Measurements from ENCODE around the gene IQGAP1.
A peak's percentile ranks its signal among the peaks of the same experiment; 100 is the strongest.
"Not testable (repeated sequence)": the region's sequence is repeated elsewhere in the genome, so short reads cannot be mapped to it uniquely, and the experiment has no call there.

IQGAP1 gene

DNA sequence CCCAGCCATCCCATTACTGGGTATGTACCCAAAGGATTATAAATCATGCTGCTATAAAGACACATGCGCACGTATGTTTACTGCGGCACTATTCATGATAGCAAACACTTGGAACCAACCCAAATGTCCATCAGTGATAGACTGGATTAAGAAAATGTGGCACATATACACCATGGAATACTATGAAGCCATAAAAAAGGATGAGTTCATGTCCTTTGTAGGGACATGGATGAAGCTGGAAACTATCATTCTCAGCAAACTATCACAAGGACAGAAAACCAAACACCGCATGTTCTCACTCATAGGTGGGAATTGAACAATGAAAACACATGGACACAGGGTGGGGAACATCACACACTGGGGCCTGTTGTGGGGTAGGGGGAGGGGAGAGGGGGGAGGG, 22.3 kb downstream of the IQGAP1 start:
- not testable (repeated sequence) for DNase-seq

DNA sequence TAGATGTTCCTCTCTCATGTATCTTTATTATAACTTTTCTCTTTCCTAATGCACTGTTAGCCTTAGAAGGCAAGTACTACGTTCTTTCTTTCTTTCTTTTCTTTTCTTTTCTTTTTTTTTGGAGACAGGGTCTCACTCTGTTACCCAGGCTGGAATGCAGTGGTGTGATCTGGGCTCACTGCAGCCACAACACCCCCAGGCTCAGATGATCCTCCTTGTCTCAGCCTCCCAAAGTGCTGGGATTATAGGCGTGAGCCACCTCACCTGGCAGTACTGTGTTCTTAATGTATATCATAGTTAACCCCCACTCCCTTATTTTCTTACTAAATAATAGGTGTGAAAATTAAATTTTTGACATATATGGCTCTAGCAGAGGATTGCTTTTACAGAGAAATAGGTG, 23.1 kb downstream of the IQGAP1 start:
- DNase-seq = no peak

- DNase-seq = peak; percentile 74
Observed at GRCh38 chr15:90412356-90413194, 24.5 kb downstream of the IQGAP1 start.

DNA sequence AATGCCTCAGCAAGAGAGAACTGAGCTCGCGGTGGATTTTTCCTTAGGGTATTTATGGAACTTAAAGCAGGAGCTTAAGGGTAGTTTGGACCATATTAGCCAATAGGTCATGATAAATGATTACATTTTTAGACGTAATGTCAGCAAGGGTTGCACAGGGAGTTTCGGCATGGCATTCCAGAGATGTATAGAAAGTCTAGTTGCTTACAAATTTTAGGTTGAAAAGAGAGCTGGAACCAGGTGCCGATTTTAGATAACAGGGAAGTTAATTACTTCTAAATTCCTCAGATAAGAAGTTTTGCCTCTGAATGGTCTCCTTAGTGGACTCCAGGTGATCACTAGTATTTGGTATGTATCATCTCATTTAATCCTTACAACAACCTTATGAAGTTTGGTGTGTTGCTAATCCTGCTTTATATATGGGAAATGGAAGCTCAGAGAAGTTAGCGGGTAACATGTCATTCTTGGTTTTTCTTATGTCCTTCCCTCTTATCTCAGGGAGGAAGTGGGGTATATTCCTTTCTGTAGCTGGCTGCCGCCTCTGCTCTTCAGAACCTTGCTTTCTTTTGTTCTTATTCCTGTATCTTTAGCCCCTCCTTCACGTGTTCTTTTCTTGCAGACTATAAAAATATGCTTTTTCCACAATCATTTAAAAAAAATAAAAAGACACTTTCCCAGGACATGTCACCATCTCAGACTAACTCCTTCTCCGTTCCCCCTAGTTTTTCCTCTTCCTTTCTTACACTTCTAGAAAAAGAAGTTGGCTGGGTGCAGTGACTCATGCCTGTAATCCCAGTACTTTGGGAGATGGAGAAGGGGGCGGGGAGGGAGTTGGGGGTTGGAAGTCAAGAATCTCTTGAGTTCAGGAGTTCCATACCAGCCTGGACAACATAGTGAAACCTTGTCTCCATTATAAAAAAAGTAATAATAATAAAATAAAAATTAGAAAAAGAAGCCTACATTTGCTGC, 25.7 kb downstream of the IQGAP1 start:
- no peak for DNase-seq

DNA sequence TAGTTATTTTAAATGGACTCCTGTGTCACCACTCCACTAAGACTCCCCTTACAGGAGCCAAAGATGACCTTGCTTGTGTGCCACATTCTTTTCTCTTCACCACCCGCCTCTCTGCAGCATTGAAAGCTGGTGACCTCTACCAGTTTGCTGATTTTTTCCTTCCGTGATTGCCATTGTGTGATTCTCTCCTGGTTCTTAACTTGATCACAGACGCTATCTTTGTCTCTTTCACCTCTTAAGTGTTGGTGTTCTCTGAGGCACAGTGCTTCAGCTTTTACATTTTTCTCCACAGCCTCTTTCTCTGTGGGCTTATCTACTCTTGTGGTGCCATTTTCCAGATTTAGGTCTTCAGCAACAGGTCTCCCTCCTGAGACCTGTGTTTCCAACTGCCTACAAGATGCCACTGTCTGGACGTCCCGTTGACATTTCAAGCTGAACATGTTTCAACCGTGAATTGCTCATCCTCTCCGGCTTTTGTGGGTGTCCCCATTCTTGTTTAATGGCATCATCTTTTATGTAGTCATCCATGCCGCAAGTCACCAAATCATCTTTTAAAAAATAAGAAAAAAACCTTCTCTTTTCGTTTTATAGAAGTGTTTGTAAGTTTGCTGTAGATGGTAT, 26.5 kb downstream of the IQGAP1 start:
- DNase-seq = no peak

- not testable (repeated sequence) for DNase-seq
Observed at GRCh38 chr15:90416052-90416451, 28.0 kb downstream of the IQGAP1 start.

GRCh38 chr15:90418627-90419026, 30.6 kb downstream of the IQGAP1 start:
- no peak for DNase-seq

DNA sequence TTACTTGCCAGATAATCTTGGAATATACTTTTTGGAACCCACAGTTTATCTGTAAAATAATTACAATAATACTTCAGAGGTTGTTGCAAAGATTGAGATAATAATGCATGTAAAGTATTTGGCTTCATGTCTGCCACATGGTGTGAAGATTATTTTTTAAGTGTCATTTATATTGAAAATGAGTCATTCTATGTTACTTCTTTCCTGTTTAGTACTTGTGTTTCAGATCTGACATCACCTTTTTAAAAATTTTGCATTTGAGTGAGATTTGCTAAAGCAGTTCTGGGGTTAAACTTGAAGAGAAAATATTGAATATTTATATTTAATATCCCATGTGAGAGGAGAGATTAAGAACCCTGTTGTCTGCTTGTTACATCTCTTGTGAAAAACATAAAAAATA, 31.2 kb downstream of the IQGAP1 start:
- DNase-seq = no peak

- no peak for DNase-seq
Observed at GRCh38 chr15:90419738-90420406, 31.8 kb downstream of the IQGAP1 start.

GRCh38 chr15:90420451-90420850, 32.4 kb downstream of the IQGAP1 start:
- no peak for DNase-seq

DNA sequence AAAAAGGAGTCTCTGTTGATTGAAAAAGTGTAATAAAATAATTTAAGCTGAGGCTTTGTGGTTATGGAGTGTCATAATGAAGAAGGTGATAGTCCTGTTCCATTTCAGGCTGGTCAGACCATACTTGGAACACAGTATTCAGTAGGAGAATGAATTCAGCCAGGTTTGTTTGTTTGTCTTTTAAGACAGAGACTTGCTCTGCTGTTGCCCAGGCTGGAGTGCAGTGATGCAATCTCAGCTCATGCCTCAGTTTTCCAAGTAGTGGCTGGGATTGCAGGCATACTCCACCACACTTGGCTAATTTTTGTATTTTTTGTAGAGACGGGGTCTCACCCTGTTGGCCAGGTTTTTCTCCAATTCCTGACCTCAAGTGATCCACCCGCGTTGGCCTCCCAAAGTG, 33.5 kb downstream of the IQGAP1 start:
- DNase-seq = no peak

- DNase-seq = no peak
Observed at GRCh38 chr15:90422043-90422442, 34.0 kb downstream of the IQGAP1 start.

GRCh38 chr15:90422936-90423335, 34.9 kb downstream of the IQGAP1 start:
- no peak for DNase-seq

DNA sequence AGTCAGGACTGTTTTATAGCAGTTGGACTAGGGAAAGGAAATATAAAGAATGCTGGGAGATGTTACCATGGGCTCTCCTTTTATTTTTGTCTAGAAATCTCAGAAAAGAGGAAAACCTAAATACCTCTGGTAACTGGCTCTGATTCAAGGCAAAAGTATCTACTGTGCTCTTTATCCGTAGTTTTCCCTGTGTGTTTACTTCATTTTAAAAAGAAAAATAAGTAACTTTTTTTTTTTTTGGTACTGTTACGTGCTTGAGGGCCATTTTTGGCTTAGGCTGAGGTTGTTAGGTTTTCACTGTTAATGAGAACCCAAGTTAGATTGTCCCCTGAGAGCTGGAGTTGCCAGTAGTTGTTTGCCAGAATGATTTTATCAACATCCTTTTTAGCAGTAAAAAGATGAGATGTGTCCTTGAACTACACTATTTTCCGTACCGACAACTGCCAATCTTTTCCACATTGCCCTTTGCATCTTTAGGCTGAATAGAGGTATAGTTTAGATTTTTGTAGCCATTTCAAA, 35.8 kb downstream of the IQGAP1 start:
- DNase-seq = no peak

GRCh38 chr15:90425726-90426346, 37.8 kb downstream of the IQGAP1 start:
- DNase-seq = no peak

DNA sequence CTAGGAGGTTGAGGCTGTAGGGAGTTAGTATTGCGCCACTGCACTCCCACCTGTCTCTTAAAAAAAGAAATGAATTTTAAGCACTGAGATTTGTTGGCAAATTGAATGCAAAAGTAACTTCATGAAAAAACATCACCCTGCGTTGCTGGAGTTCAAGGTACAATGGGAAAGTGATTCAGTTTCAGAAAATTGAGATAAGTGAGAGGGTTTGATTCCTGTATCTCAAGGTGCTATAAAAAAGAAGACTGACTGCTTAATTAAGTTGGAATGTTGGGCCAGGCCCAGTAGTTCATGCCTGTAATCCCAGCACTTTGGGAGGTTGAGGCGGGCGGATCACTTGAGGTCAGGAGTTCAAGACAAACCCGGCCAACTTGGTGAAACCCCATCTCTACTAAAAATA, 39.1 kb downstream of the IQGAP1 start:
- no peak for DNase-seq

GRCh38 chr15:90432253-90432652, 44.2 kb downstream of the IQGAP1 start:
- DNase-seq = no peak

GRCh38 chr15:90435652-90436337, 47.8 kb downstream of the IQGAP1 start:
- no peak for DNase-seq

DNA sequence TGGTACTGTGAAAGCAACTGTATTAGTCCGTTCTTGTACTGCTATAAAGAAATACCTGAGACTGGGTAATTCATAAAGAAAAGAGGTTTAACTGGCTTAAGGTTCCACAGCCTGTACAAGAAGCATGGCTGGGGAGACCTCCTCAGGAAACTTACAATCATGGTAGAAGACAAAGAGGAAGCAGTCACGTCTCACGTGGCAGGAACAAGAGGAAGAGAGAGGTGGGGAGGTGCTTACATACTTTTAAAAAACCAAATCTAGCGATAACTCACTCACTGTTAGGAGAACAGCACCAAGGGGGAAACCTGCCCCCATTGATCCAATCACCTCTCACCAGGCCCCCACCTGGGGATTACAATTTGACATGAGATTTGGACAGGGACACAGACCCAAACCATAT, 48.9 kb downstream of the IQGAP1 start:
- no peak for DNase-seq

DNA sequence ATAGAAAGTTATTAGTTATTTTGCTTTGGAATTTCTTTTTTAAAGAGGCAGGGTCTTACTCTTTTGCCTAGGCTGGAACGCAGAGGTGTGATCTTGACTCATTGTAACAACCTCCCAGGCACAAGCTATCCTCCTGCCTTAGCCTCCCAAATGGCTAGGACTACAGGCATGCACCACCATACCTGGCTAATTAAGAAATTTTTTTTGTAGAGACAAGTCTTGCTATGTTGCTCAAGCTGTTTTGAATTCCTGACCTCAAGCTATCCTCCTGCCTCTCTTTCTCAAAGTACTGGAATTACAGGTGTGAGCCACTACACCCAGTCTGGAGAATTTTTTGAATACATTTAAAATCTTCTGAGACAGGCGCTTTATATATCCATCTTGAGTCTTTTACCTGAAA, 49.5 kb downstream of the IQGAP1 start:
- DNase-seq = no peak

- DNase-seq = no peak
Observed at GRCh38 chr15:90439946-90440345, 51.9 kb downstream of the IQGAP1 start.
